HG02840 (cell line): ENCODE measurements around the gene MYBPC3.
A peak's percentile ranks its signal among the peaks of the same experiment; 100 is the strongest.

Source experiments
- ATAC-seq: cut with Tn5 transposase; IDR thresholded peaks from one replicate; pipeline ENCODE4 v1.9.1; 2021; ENCODE audit warnings: mild to moderate bottlenecking, moderate library complexity, moderate number of reproducible peaks; ENCODE audit not compliant: unreplicated experiment, low FRiP score

MYBPC3 gene

GRCh38 chr11:47352556-47352955 lies at the start of gene MYBPC3:
Gene MYBPC3, minus strand, starts transcription at chr11:47352702. Its CDS starts 55 bp downstream, at chr11:47352647.
- no peak for ATAC-seq

GRCh38 chr11:47400768-47401279 lies 48.3 kb upstream of the MYBPC3 start:
- peak; percentile 65 for ATAC-seq

GRCh38 chr11:47399860-47400767 lies 47.6 kb upstream of the MYBPC3 start:
- ATAC-seq: peak; percentile 49

GRCh38 chr11:47398551-47398950 lies 46.0 kb upstream of the MYBPC3 start:
- ATAC-seq: no peak

- ATAC-seq: no peak
Measured at GRCh38 chr11:47398011-47398410, 45.5 kb upstream of the MYBPC3 start.

GRCh38 chr11:47396049-47396320 lies 43.5 kb upstream of the MYBPC3 start:
- ATAC-seq: no peak

GRCh38 chr11:47395223-47396048 lies 42.9 kb upstream of the MYBPC3 start:
- ATAC-seq: no peak

GRCh38 chr11:47394322-47395222 lies 42.1 kb upstream of the MYBPC3 start:
- no peak for ATAC-seq

- no peak for ATAC-seq
Measured at GRCh38 chr11:47394050-47394321, 41.5 kb upstream of the MYBPC3 start.

- no peak for ATAC-seq
Measured at GRCh38 chr11:47393163-47394049, 40.9 kb upstream of the MYBPC3 start.

GRCh38 chr11:47392546-47393162 lies 40.2 kb upstream of the MYBPC3 start:
- no peak for ATAC-seq

- ATAC-seq: no peak
Measured at GRCh38 chr11:47391711-47392432, 39.4 kb upstream of the MYBPC3 start.

GRCh38 chr11:47391077-47391583 lies 38.6 kb upstream of the MYBPC3 start:
- no peak for ATAC-seq

GRCh38 chr11:47390422-47390760 lies 37.9 kb upstream of the MYBPC3 start:
- no peak for ATAC-seq

- no peak for ATAC-seq
Measured at GRCh38 chr11:47389577-47390421, 37.3 kb upstream of the MYBPC3 start.

GRCh38 chr11:47388697-47389576 lies 36.4 kb upstream of the MYBPC3 start:
- ATAC-seq: no peak
